Osteocyte (in vitro differentiated cells): ENCODE results near the gene ZFHX3. TPM values are rescaled to one million over a fixed set of nuclear protein-coding genes. Genes with fewer than 3 reads are reported as not detected.
A peak's percentile ranks its signal among the peaks of the same experiment; 100 is the strongest.

Experiments
- DNase-seq: peaks from one replicate; pipeline ENCODE4 v3.0.0; 2021; ENCODE audit warnings: mixed read lengths; ENCODE audit not compliant: unreplicated experiment; ENCODE audit errors: extremely low spot score
- H3K27ac Mint-ChIP-seq: one replicate; pipeline ENCODE4 v1.8.0; 2021; ENCODE audit warnings: mild to moderate bottlenecking, mixed read lengths; ENCODE audit not compliant: unreplicated experiment
- H3K27me3 Mint-ChIP-seq: one replicate; pipeline ENCODE4 v1.8.0; 2021; ENCODE audit warnings: mixed read lengths; ENCODE audit not compliant: unreplicated experiment
- H3K36me3 Mint-ChIP-seq: one replicate; pipeline ENCODE4 v1.8.0; 2021; ENCODE audit warnings: mixed read lengths; ENCODE audit not compliant: unreplicated experiment
- H3K4me1 Mint-ChIP-seq: one replicate; pipeline ENCODE4 v1.8.0; 2021; ENCODE audit warnings: mixed read lengths; ENCODE audit not compliant: unreplicated experiment
- H3K4me3 Mint-ChIP-seq: one replicate; pipeline ENCODE4 v1.8.0; 2021; ENCODE audit warnings: mild to moderate bottlenecking, moderate library complexity, mixed read lengths; ENCODE audit not compliant: unreplicated experiment
- H3K9me3 Mint-ChIP-seq: one replicate; pipeline ENCODE4 v1.8.0; 2021; ENCODE audit warnings: mixed read lengths; ENCODE audit not compliant: unreplicated experiment
- total RNA-seq: library from RNA; stranded (reverse); gene quantifications from 2 replicates; pipeline ENCODE4 v1.2.1, GENCODE V29; 2021
- TF ChIP-seq, protein P1 (sequence below): fragments of 200-600 bp; sonication (generic); IDR thresholded peaks from 2 replicates; pipeline ENCODE4 v1.5.0; 2021; ENCODE audit warnings: antibody characterized with exemption, mild to moderate bottlenecking, moderate library complexity

Gene ZFHX3
- total RNA-seq, 1 donor from 2014 or later: 89.1 TPM

DNA sequence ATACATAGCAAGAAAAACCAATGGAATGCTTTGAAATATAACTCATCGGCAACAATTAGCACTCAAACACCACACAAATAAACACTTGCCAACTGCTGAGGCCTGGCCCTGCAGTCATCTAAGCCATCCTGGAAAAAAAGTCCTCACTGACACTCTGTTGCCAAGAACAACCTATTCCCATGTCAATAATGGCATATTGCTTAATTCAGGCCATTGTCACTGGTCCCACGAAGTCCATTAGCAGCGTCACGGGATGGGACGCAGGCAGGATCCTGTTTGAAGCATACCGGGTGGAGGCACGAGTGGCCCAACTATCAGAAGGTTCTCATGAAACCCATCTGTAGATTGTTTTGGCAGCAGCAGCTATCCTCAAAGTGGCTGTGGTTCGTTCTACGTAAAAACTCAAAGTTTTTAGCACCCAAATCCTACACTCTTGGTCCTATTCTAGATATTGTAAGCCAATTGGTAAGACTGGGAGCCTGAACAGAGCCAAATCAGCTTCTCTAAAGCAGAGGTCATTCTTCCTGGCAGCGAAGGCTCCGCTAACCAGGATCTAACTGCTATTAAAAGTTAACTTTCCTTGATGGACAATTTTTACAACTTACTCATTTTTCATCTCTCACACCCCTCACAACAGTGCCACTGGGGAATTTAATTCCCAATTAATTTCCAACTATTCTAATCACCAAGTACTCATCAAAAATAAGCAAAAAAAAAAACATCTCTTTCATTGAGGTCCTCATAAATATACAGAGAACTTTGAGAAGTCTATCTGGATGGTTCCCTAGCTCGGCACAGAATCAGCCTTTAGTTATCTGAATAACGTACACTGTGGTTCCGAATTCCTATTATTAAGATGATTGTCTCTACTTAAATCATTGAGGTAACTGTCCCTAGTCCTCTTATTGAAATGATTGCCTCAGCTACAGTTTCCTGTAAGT lies 91.5 kb downstream of the ZFHX3 start:
- peaks cover 33% of the 10 kb centered on the region for H3K36me3 Mint-ChIP-seq
- TF ChIP-seq, protein P1, sequence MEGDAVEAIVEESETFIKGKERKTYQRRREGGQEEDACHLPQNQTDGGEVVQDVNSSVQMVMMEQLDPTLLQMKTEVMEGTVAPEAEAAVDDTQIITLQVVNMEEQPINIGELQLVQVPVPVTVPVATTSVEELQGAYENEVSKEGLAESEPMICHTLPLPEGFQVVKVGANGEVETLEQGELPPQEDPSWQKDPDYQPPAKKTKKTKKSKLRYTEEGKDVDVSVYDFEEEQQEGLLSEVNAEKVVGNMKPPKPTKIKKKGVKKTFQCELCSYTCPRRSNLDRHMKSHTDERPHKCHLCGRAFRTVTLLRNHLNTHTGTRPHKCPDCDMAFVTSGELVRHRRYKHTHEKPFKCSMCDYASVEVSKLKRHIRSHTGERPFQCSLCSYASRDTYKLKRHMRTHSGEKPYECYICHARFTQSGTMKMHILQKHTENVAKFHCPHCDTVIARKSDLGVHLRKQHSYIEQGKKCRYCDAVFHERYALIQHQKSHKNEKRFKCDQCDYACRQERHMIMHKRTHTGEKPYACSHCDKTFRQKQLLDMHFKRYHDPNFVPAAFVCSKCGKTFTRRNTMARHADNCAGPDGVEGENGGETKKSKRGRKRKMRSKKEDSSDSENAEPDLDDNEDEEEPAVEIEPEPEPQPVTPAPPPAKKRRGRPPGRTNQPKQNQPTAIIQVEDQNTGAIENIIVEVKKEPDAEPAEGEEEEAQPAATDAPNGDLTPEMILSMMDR: no peak
- H3K9me3 Mint-ChIP-seq: no peaks in the 10 kb centered on the region
- peaks cover 53% of the 10 kb centered on the region for H3K4me1 Mint-ChIP-seq
- H3K4me3 Mint-ChIP-seq: no peak overlapping the region
- H3K27ac Mint-ChIP-seq: peak overlapping the region; percentile 23
- no peak for DNase-seq
- H3K27me3 Mint-ChIP-seq: no peaks in the 10 kb centered on the region

GRCh38 chr16:72952811-72953271 lies 95.1 kb downstream of the ZFHX3 start:
- TF ChIP-seq, protein P1: no peak
- H3K27me3 Mint-ChIP-seq: no peaks in the 10 kb centered on the region
- H3K36me3 Mint-ChIP-seq: peaks cover 45% of the 10 kb centered on the region
- peaks cover 60% of the 10 kb centered on the region for H3K4me1 Mint-ChIP-seq
- H3K4me3 Mint-ChIP-seq: peak overlapping the region; percentile 44
- peak overlapping the region; percentile 91 for H3K27ac Mint-ChIP-seq
- no peak for DNase-seq
- no peaks in the 10 kb centered on the region for H3K9me3 Mint-ChIP-seq

DNA sequence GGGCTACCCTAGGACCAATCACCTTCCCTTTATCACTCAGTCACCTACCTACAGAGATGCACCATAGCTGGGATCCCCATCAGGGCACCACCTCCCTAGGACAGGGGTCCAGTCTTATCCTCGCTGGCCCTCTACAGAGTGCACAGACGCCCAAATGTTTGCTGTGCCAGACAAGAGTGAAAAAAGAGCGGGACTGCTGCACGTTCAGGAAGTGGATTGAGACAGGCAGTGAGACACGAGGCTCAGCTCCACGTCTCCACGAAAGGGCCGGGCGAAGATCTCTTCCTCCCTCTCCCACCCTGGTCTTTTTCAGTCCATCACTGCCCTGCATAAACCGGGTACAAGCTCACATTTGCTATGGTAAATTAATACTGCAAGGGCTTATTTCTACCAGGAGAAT lies 95.5 kb downstream of the ZFHX3 start:
- Mint-ChIP-seq H3K36me3 (peaks cover 45% of the 10 kb centered on the region), H3K27me3 (no peaks in the 10 kb centered on the region), H3K9me3 (no peaks in the 10 kb centered on the region), H3K4me1 (peaks cover 60% of the 10 kb centered on the region), H3K4me3 (peak overlapping the region; percentile 44), H3K27ac (peak overlapping the region; percentile 91)
- TF ChIP-seq, protein P1: no peak
- DNase-seq: no peak

GRCh38 chr16:72951916-72952315 lies 96.0 kb downstream of the ZFHX3 start:
- peak overlapping the region; percentile 44 for H3K4me3 Mint-ChIP-seq
- peak overlapping the region; percentile 91 for H3K27ac Mint-ChIP-seq
- DNase-seq: no peak
- H3K27me3 Mint-ChIP-seq: no peaks in the 10 kb centered on the region
- H3K36me3 Mint-ChIP-seq: peaks cover 45% of the 10 kb centered on the region
- H3K9me3 Mint-ChIP-seq: no peaks in the 10 kb centered on the region
- TF ChIP-seq, protein P1: no peak
- peaks cover 65% of the 10 kb centered on the region for H3K4me1 Mint-ChIP-seq

DNA sequence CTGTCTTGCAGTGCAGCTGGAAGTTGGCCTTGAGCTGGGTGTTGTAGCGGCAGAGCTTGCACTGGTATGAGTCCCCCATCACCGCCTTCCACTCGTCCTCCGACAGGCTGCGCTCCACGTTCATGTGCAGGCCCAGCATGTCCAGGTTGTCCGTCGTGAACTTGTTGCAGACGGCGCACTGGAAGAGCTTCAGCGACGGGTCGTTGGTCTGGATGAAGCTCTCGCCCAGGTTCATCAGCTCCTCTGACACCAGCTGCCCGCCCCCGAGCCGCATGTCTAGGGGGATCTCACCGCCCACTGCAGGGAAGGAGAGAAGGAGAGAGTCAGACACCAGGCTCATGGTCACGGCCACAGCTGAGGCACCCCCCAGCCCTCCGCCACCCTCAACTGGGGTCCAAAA lies 97.3 kb downstream of the ZFHX3 start:
- Mint-ChIP-seq H3K27ac (no peak overlapping the region), H3K4me3 (no peak overlapping the region), H3K36me3 (peaks cover 45% of the 10 kb centered on the region), H3K4me1 (peaks cover 72% of the 10 kb centered on the region), H3K9me3 (no peaks in the 10 kb centered on the region), H3K27me3 (no peaks in the 10 kb centered on the region)
- TF ChIP-seq, protein P1: no peak
- no peak for DNase-seq
